H9 (cell line): ENCODE data around the gene TGM2. TPM values are rescaled to one million over a fixed set of nuclear protein-coding genes. Genes with fewer than 3 reads are reported as not detected.

ENCODE experiments used
- DNase-seq: peaks from one replicate; pipeline ENCODE4 v3.0.0-alpha.2; 2017
- H2AFZ ChIP-seq: one replicate; pipeline ENCODE4 v1.6.1; 2013; ENCODE audit warnings: mild to moderate bottlenecking, low read length, control low read depth, moderate library complexity
- H2AK5ac ChIP-seq: 2 replicates; pipeline ENCODE4 v1.6.1; 2013; ENCODE audit warnings: low read length, control low read depth, mixed read lengths; ENCODE audit not compliant: insufficient read length
- H2BK120ac ChIP-seq: one replicate; pipeline ENCODE4 v1.6.1; 2013; ENCODE audit warnings: low read depth, mild to moderate bottlenecking, low read length, control low read depth, inconsistent platforms; ENCODE audit not compliant: poor library complexity, severe bottlenecking
- H2BK12ac ChIP-seq: 2 replicates; pipeline ENCODE4 v1.6.1; 2013; ENCODE audit warnings: low read length, control low read depth, mixed read lengths, low read depth; ENCODE audit not compliant: insufficient read length
- H2BK15ac ChIP-seq: 2 replicates; pipeline ENCODE4 v1.6.1; 2013; ENCODE audit warnings: low read depth, low read length, control low read depth
- H2BK20ac ChIP-seq: one replicate; pipeline ENCODE4 v1.6.1; 2013; ENCODE audit warnings: low read depth, mild to moderate bottlenecking, low read length, control low read depth, inconsistent platforms; ENCODE audit not compliant: poor library complexity, severe bottlenecking
- H2BK5ac ChIP-seq: 2 replicates; pipeline ENCODE4 v1.6.1; 2013; ENCODE audit warnings: low read length, control low read depth, mixed read lengths; ENCODE audit not compliant: insufficient read length
- H3K14ac ChIP-seq: 2 replicates; pipeline ENCODE4 v1.6.1; 2013; ENCODE audit warnings: low read length, control low read depth; ENCODE audit not compliant: insufficient read depth
- H3K18ac ChIP-seq: 2 replicates; pipeline ENCODE4 v1.6.1; 2013; ENCODE audit warnings: low read depth, mild to moderate bottlenecking, mixed read lengths, low read length, control low read depth; ENCODE audit not compliant: insufficient read length
- H3K23ac ChIP-seq: 2 replicates; pipeline ENCODE4 v1.6.1; 2013; ENCODE audit warnings: low read length, control low read depth, mixed read lengths, low read depth; ENCODE audit not compliant: insufficient read length
- H3K23me2 ChIP-seq: 2 replicates; pipeline ENCODE4 v1.6.1; 2013; ENCODE audit warnings: low read depth, mild to moderate bottlenecking, mixed read lengths, low read length, control low read depth; ENCODE audit not compliant: insufficient read length, poor library complexity, severe bottlenecking
- H3K27ac ChIP-seq: 2 replicates; pipeline ENCODE4 v1.5.1; 2013; ENCODE audit warnings: low read length, control low read depth, mixed read lengths, low read depth; ENCODE audit not compliant: insufficient read length
- H3K27me3 ChIP-seq: 2 replicates; pipeline ENCODE4 v1.6.1; 2013; ENCODE audit warnings: low read length, control low read depth, inconsistent platforms; ENCODE audit not compliant: insufficient read depth
- H3K4ac ChIP-seq: 2 replicates; pipeline ENCODE4 v1.6.1; 2013; ENCODE audit warnings: low read depth, mild to moderate bottlenecking, control low read depth, inconsistent platforms, low read length, moderate library complexity
- H3K4me1 ChIP-seq: 2 replicates; pipeline ENCODE4 v1.6.1; 2013; ENCODE audit warnings: low read length, control low read depth, inconsistent platforms; ENCODE audit not compliant: insufficient read depth
- H3K4me2 ChIP-seq: 2 replicates; pipeline ENCODE4 v1.6.1; 2013; ENCODE audit warnings: low read length, control low read depth, mixed read lengths; ENCODE audit not compliant: insufficient read length, insufficient read depth
- H3K56ac ChIP-seq: 2 replicates; pipeline ENCODE4 v1.6.1; 2013; ENCODE audit warnings: low read depth, mild to moderate bottlenecking, mixed read lengths, low read length, control low read depth; ENCODE audit not compliant: insufficient read length
- H3K79me1 ChIP-seq: 2 replicates; pipeline ENCODE4 v1.6.1; 2013; ENCODE audit warnings: low read depth, mild to moderate bottlenecking, moderate library complexity, low read length, control low read depth, inconsistent platforms; ENCODE audit not compliant: insufficient read depth, poor library complexity, severe bottlenecking
- H3K79me2 ChIP-seq: 2 replicates; pipeline ENCODE4 v1.6.1; 2013; ENCODE audit warnings: low read length, control low read depth, inconsistent platforms; ENCODE audit not compliant: insufficient read depth
- H3K9ac ChIP-seq: 2 replicates; pipeline ENCODE4 v1.6.1; 2013; ENCODE audit warnings: low read length, control low read depth, mixed read lengths; ENCODE audit not compliant: insufficient read length; ENCODE audit errors: extremely low read depth
- H3K9me3 ChIP-seq: one replicate; pipeline ENCODE4 v1.6.1; 2013; ENCODE audit warnings: low read depth, low read length, inconsistent platforms; ENCODE audit not compliant: control insufficient read depth
- H3T11ph ChIP-seq: one replicate; pipeline ENCODE4 v1.6.1; 2013; ENCODE audit warnings: mild to moderate bottlenecking, low read length, control low read depth, inconsistent platforms
- H4K20me1 ChIP-seq: one replicate; pipeline ENCODE4 v1.6.1; 2013; ENCODE audit not compliant: control insufficient read depth, insufficient read length, insufficient read depth
- H4K5ac ChIP-seq: 2 replicates; pipeline ENCODE4 v1.6.1; 2013; ENCODE audit warnings: low read depth, mild to moderate bottlenecking, mixed read lengths, low read length, control low read depth; ENCODE audit not compliant: insufficient read length
- H4K8ac ChIP-seq: replicated peaks from 2 replicates; pipeline ENCODE4 v1.6.1; 2013; ENCODE audit warnings: low read length, control low read depth, mixed read lengths, low read depth; ENCODE audit not compliant: insufficient read length
- H4K91ac ChIP-seq: 2 replicates; pipeline ENCODE4 v1.6.1; 2013; ENCODE audit warnings: low read depth, mild to moderate bottlenecking, moderate library complexity, mixed read lengths, low read length, control low read depth; ENCODE audit not compliant: insufficient read length
- H3K27ac Mint-ChIP-seq, 3 experiments: 2 replicates in 2 of 3; 3 replicates in 1 of 3; pipeline ENCODE4 v1.8.0; 2020 to 2021; ENCODE audit warnings: mixed read lengths in 3 of 3, mild to moderate bottlenecking in 1 of 3, moderate library complexity in 1 of 3
- H3K27me3 Mint-ChIP-seq: 2 replicates; pipeline ENCODE4 v1.8.0; 2021; ENCODE audit warnings: low read depth, mild to moderate bottlenecking, moderate library complexity, mixed read lengths
- H3K36me3 Mint-ChIP-seq, 3 experiments: 2 replicates in 2 of 3; 3 replicates in 1 of 3; pipeline ENCODE4 v1.8.0; 2020 to 2021; ENCODE audit warnings: low read depth in 3 of 3, mixed read lengths in 3 of 3; ENCODE audit not compliant: insufficient read depth in 1 of 3
- H3K4me1 Mint-ChIP-seq, 2 experiments: 2 replicates each; pipeline ENCODE4 v1.8.0; 2020; ENCODE audit warnings: mixed read lengths in 2 of 2
- H3K4me3 Mint-ChIP-seq, 2 experiments: 2 replicates in 1 of 2; 3 replicates in 1 of 2; pipeline ENCODE4 v1.8.0; 2020 to 2021; ENCODE audit warnings: mild to moderate bottlenecking in 2 of 2, mixed read lengths in 2 of 2, moderate library complexity in 1 of 2
- H3K9me3 Mint-ChIP-seq, 2 experiments: 2 replicates in 1 of 2; 3 replicates in 1 of 2; pipeline ENCODE4 v1.8.0; 2020; ENCODE audit warnings: mild to moderate bottlenecking in 2 of 2, mixed read lengths in 2 of 2, moderate library complexity in 1 of 2
- CTCF ChIP-seq: fragments of 200-600 bp; sonication (generic); conservative IDR thresholded peaks from 3 replicates; pipeline ENCODE4 v1.8.0; 2021; ENCODE audit warnings: antibody characterized with exemption, mild to moderate bottlenecking
- WGBS: extraction: QIAGEN DNeasy Blood & Tissue Kit; methylation state at CpG from one replicate; pipeline ENCODE4 v1.1.7; 2013; ENCODE audit warnings: missing lambda C conversion rate, low lambda C conversion rate, mixed read lengths; ENCODE audit not compliant: insufficient read length; ENCODE audit errors: extremely low coverage; 5-methylcytosine and 5-hydroxymethylcytosine counted together
- total RNA-seq: library from RNA; stranded (reverse); gene quantifications from 2 replicates; pipeline ENCODE4 v1.2.1, GENCODE V29; 2021

The TGM2 gene
- total RNA-seq, 1 experiment from 2014 or later, result 1.1 TPM

GRCh38 chr20:38084425-38084951 is 80.6 kb downstream of the TGM2 start:
- Histone ChIP-seq H2AK5ac (no peak overlapping the region), H4K8ac (no peak overlapping the region), H3K27me3 (no peaks in the 10 kb centered on the region), H2BK5ac (no peak overlapping the region), H3T11ph (no peak overlapping the region), H3K14ac (no peak overlapping the region), H3K23me2 (no peaks in the 10 kb centered on the region), H2BK20ac (no peak overlapping the region), H3K4me1 (no peaks in the 10 kb centered on the region), H4K91ac (no peak overlapping the region), H3K9me3 (no peaks in the 10 kb centered on the region), H3K4ac (no peak overlapping the region), H3K27ac (no peak overlapping the region), H3K9ac (no peak overlapping the region), H2BK15ac (no peak overlapping the region), H4K20me1 (no peaks in the 10 kb centered on the region), H3K79me1 (no peaks in the 10 kb centered on the region), H3K4me2 (no peak overlapping the region), H2BK12ac (no peak overlapping the region), H2AFZ (no peak overlapping the region), H4K5ac (no peak overlapping the region), H2BK120ac (no peak overlapping the region), H3K18ac (no peak overlapping the region), H3K23ac (no peak overlapping the region), H3K56ac (no peak overlapping the region), H3K79me2 (no peaks in the 10 kb centered on the region)
- peaks cover 15 to 68% (median 48%) of the 10 kb centered on the region in 3 experiments; a peak in 6 of 7 replicates for H3K36me3 Mint-ChIP-seq
- H3K27ac Mint-ChIP-seq, result peak overlapping the region in 1 of 3 experiments; percentile 46; a peak in 1 of 7 replicates
- no peaks in the 10 kb centered on the region for H3K4me1 Mint-ChIP-seq
- TF ChIP-seq CTCF, result no peak
- no peaks in the 10 kb centered on the region; the same call in 1 of the 2 replicates for H3K27me3 Mint-ChIP-seq
- no CpG with 5 or more reads among the region's 5 CpGs for WGBS
- H3K9me3 Mint-ChIP-seq, result no peaks in the 10 kb centered on the region
- no peak overlapping the region for H3K4me3 Mint-ChIP-seq
- DNase-seq, result no peak
